Natural killer cell (primary cell): ENCODE data around the gene ABHD15. TPM values are rescaled to one million over a fixed set of nuclear protein-coding genes. Genes with fewer than 3 reads are reported as not detected.

Experiments used
- ATAC-seq, 3 donors: fragments of 150-1000 bp in 2 of 3; fragments of 200-7000 bp in 1 of 3; cut with Tn5 transposase; 1 replicate in 1 of 3; 2 replicates in 2 of 3; pipeline ENCODE4 v1.10.0; 2021; ENCODE audit warnings: mild to moderate bottlenecking in 2 of 3, moderate library complexity in 2 of 3
- DNase-seq, 2 donors: peaks; one replicate each; pipeline versions ENCODE4 v3.0.0 to v3.0.0-alpha.2; 2013 to 2021; ENCODE audit warnings: mixed read lengths in 1 of 2
- H3K27ac ChIP-seq: one replicate; pipeline ENCODE4 v1.5.1; 2013; ENCODE audit warnings: mild to moderate bottlenecking, low read length
- H3K27me3 ChIP-seq: one replicate; pipeline ENCODE4 v1.6.1; 2013; ENCODE audit warnings: low read length; ENCODE audit not compliant: control insufficient read depth, insufficient read depth
- H3K36me3 ChIP-seq: one replicate; pipeline ENCODE4 v1.6.1; 2013; ENCODE audit warnings: low read length; ENCODE audit not compliant: control insufficient read depth, insufficient read depth
- H3K4me1 ChIP-seq: one replicate; pipeline ENCODE4 v1.6.1; 2013; ENCODE audit warnings: low read length; ENCODE audit not compliant: control insufficient read depth, insufficient read depth
- H3K4me3 ChIP-seq: one replicate; pipeline ENCODE4 v1.5.1; 2013; ENCODE audit warnings: low read length
- H3K9me3 ChIP-seq: one replicate; pipeline ENCODE4 v1.6.1; 2013; ENCODE audit warnings: low read length; ENCODE audit not compliant: control insufficient read depth, insufficient read depth
- H3K27ac Mint-ChIP-seq, 2 donors: one replicate each; pipeline ENCODE4 v1.8.0; 2022; ENCODE audit warnings: mild to moderate bottlenecking in 2 of 2, mixed read lengths in 2 of 2, moderate library complexity in 1 of 2
- H3K27me3 Mint-ChIP-seq, 2 donors: one replicate each; pipeline ENCODE4 v1.8.0; 2022; ENCODE audit warnings: low read depth in 2 of 2, mixed read lengths in 2 of 2
- H3K36me3 Mint-ChIP-seq: one replicate; pipeline ENCODE4 v1.8.0; 2022; ENCODE audit warnings: mixed read lengths
- H3K4me1 Mint-ChIP-seq, 2 donors: one replicate each; pipeline ENCODE4 v1.8.0; 2022; ENCODE audit warnings: mixed read lengths in 2 of 2
- H3K4me3 Mint-ChIP-seq: one replicate; pipeline ENCODE4 v1.8.0; 2022; ENCODE audit warnings: mild to moderate bottlenecking, moderate library complexity, mixed read lengths
- H3K9me3 Mint-ChIP-seq, 2 donors: one replicate each; pipeline ENCODE4 v1.8.0; 2022; ENCODE audit warnings: mixed read lengths in 2 of 2
- CTCF ChIP-seq: fragments of 200-600 bp; IDR thresholded peaks from one replicate; pipeline ENCODE4 v1.8.0; 2022; ENCODE audit warnings: antibody characterized with exemption
- WGBS: methylation state at CpG from one replicate; pipeline ENCODE4 v1.1.7; 2013; ENCODE audit warnings: missing lambda C conversion rate; ENCODE audit not compliant: insufficient coverage; 5-methylcytosine and 5-hydroxymethylcytosine counted together
- intact Hi-C: fragments of 100-400 bp; cut with micrococcal nuclease; formaldehyde crosslinking; loops from one replicate; pipeline ENCODE4 v1.14.2; 2022
- total RNA-seq, 4 donors: library from RNA; stranded (reverse); fragments of 120-200 nt in 1 of 4; gene quantifications; one replicate each; pipeline versions ENCODE4 v1.2.3 to v1.2.4, GENCODE V29; 2013 to 2022

ABHD15 gene
- total RNA-seq, 3 donors from 2014 or later (not counting 1 experiment from before 2014, with no cell fraction given) = 31.7 to 33.8 (median 33.1) TPM

GRCh38 chr17:29595943-29596774, 29.3 kb upstream of the ABHD15 start:
- Mint-ChIP-seq H3K9me3 (no peaks in the 10 kb centered on the region), H3K27me3 (peaks cover 8% of the 10 kb centered on the region in 2 donors), H3K4me3 (no peak overlapping the region), H3K36me3 (no peaks in the 10 kb centered on the region), H3K4me1 (peaks cover 9 to 28% of the 10 kb centered on the region in 2 donors), H3K27ac (no peak overlapping the region)
- intact Hi-C loops = no loop called here
- ATAC-seq (no peak), DNase-seq (no peak)
- H3K27me3 ChIP-seq = peaks cover 3% of the 10 kb centered on the region
- peaks cover 27% of the 10 kb centered on the region for H3K4me1 ChIP-seq
- no peaks in the 10 kb centered on the region for H3K36me3 ChIP-seq
- 92% methylated on average over 12 of the region's 12 CpGs for WGBS
- no peaks in the 10 kb centered on the region for H3K9me3 ChIP-seq
- no peak for TF ChIP-seq CTCF
- H3K4me3 ChIP-seq = no peak overlapping the region
- H3K27ac ChIP-seq = no peak overlapping the region

GRCh38 chr17:29595107-29595942, 28.5 kb upstream of the ABHD15 start:
- H3K27ac ChIP-seq = no peak overlapping the region
- no peak overlapping the region for H3K4me3 ChIP-seq
- no peaks in the 10 kb centered on the region for H3K36me3 Mint-ChIP-seq
- H3K9me3 ChIP-seq = no peaks in the 10 kb centered on the region
- peaks cover 8% of the 10 kb centered on the region in 2 donors for H3K27me3 Mint-ChIP-seq
- H3K4me3 Mint-ChIP-seq = no peak overlapping the region
- no peaks in the 10 kb centered on the region for H3K9me3 Mint-ChIP-seq
- H3K27ac Mint-ChIP-seq = no peak overlapping the region
- no peak for DNase-seq
- peaks cover 3% of the 10 kb centered on the region for H3K27me3 ChIP-seq
- no peak for TF ChIP-seq CTCF
- WGBS = 87% methylated on average over 5 of the region's 7 CpGs
- no peak for ATAC-seq
- no peaks in the 10 kb centered on the region for H3K36me3 ChIP-seq
- H3K4me1 Mint-ChIP-seq = peaks cover 9 to 36% of the 10 kb centered on the region in 2 donors
- peaks cover 35% of the 10 kb centered on the region for H3K4me1 ChIP-seq
- intact Hi-C loops = no loop called here

GRCh38 chr17:29594519-29595090, 27.8 kb upstream of the ABHD15 start:
- no peaks in the 10 kb centered on the region for H3K36me3 ChIP-seq
- intact Hi-C loops = no loop called here
- H3K27ac ChIP-seq = no peak overlapping the region
- Mint-ChIP-seq H3K27ac (no peak overlapping the region), H3K4me3 (peak overlapping the region; percentile 40), H3K36me3 (no peaks in the 10 kb centered on the region), H3K9me3 (no peaks in the 10 kb centered on the region), H3K4me1 (peaks cover 9 to 43% of the 10 kb centered on the region in 2 donors), H3K27me3 (peaks cover 8% of the 10 kb centered on the region in 2 donors)
- no peak overlapping the region for H3K4me3 ChIP-seq
- ATAC-seq = no peak
- no peak for DNase-seq
- H3K9me3 ChIP-seq = no peaks in the 10 kb centered on the region
- TF ChIP-seq CTCF = no peak
- 91% methylated on average over 11 of the region's 11 CpGs for WGBS
- H3K27me3 ChIP-seq = peaks cover 3% of the 10 kb centered on the region
- H3K4me1 ChIP-seq = peaks cover 42% of the 10 kb centered on the region
